ENCODE results near the gene CYTH1.
"Not testable (repeated sequence)": the region's sequence is repeated elsewhere in the genome, so short reads cannot be mapped to it uniquely, and the experiment has no call there.

GRCh38 chr17:78779286-78779651, 2.8 kb downstream of the CYTH1 start:
- not testable (repeated sequence) for TF ChIP-seq BCL11A (IDR thresholded peaks at IDR 0.05; ENCODE audit: low read depth, low read length); ZBTB40 (IDR thresholded peaks at IDR 0.05; ENCODE audit: borderline replicate concordance); EGR1 (IDR thresholded peaks at IDR 0.05; ENCODE audit: borderline replicate concordance in 1 of 2, low read depth in 2 of 2, low read length in 2 of 2); CTCF (IDR thresholded peaks at IDR 0.05 in 2 of 3, conservative IDR thresholded peaks at IDR 0.05 in 1 of 3; ENCODE audit: control insufficient read depth in 2 of 3, extremely low read depth in 1 of 3, insufficient read depth in 1 of 3, low read depth in 3 of 3, low read length in 3 of 3); POLR2A (IDR thresholded peaks at IDR 0.05; ENCODE audit: low read depth, low read length); TAF1 (IDR thresholded peaks at IDR 0.05; ENCODE audit: borderline replicate concordance, low read depth, low read length); ESRRA (IDR thresholded peaks at IDR 0.05; ENCODE audit: low read length)

All from GM12878 (cell line).